GM21367 (cell line): Measurements from ENCODE around the gene ELL2.

ENCODE experiments used
- ATAC-seq: cut with Tn5 transposase; IDR thresholded peaks from one replicate; pipeline ENCODE4 v1.9.1; 2021; ENCODE audit not compliant: unreplicated experiment

Gene ELL2

GRCh38 chr5:95956900-95957293 is 4.8 kb downstream of the ELL2 start:
- ATAC-seq: no peak

GRCh38 chr5:95956021-95956899 is 5.4 kb downstream of the ELL2 start:
- no peak for ATAC-seq

GRCh38 chr5:95954716-95955115 is 6.9 kb downstream of the ELL2 start:
- ATAC-seq: no peak

- no peak for ATAC-seq
Measured at GRCh38 chr5:95953021-95953702, 8.5 kb downstream of the ELL2 start.

- no peak for ATAC-seq
Measured at GRCh38 chr5:95951916-95952315, 9.7 kb downstream of the ELL2 start.

- ATAC-seq: peak; percentile 69
Measured at GRCh38 chr5:95949810-95950209, 11.8 kb downstream of the ELL2 start.

- no peak for ATAC-seq
Measured at GRCh38 chr5:95948631-95949030, 13.0 kb downstream of the ELL2 start.

GRCh38 chr5:95946451-95946850 is 15.2 kb downstream of the ELL2 start:
- no peak for ATAC-seq

- ATAC-seq: no peak
Measured at GRCh38 chr5:95942968-95943367, 18.7 kb downstream of the ELL2 start.

GRCh38 chr5:95942414-95942813 is 19.2 kb downstream of the ELL2 start:
- no peak for ATAC-seq

- ATAC-seq: no peak
Measured at GRCh38 chr5:95941756-95942155, 19.9 kb downstream of the ELL2 start.

GRCh38 chr5:95940758-95941682 is 20.6 kb downstream of the ELL2 start:
- no peak for ATAC-seq

GRCh38 chr5:95939465-95939864 is 22.2 kb downstream of the ELL2 start:
- peak; percentile 54 for ATAC-seq

GRCh38 chr5:95938766-95939165 is 22.9 kb downstream of the ELL2 start:
- no peak for ATAC-seq

- ATAC-seq: no peak
Measured at GRCh38 chr5:95938347-95938746, 23.3 kb downstream of the ELL2 start.

- no peak for ATAC-seq
Measured at GRCh38 chr5:95937607-95938152, 24.0 kb downstream of the ELL2 start.

GRCh38 chr5:95936812-95937397 is 24.7 kb downstream of the ELL2 start:
- ATAC-seq: no peak

- no peak for ATAC-seq
Measured at GRCh38 chr5:95935553-95936100, 26.0 kb downstream of the ELL2 start.

GRCh38 chr5:95934207-95934804 is 27.3 kb downstream of the ELL2 start:
- ATAC-seq: peak; percentile 42

GRCh38 chr5:95932941-95933340 is 28.7 kb downstream of the ELL2 start:
- ATAC-seq: no peak
